ENCODE results near the gene ATP10D.

The ATP10D gene

GRCh38 chr4:47590325-47590724, 105.2 kb downstream of the ATP10D start:
- DNase-seq (ENCODE audit: low spot score), result no peak

GRCh38 chr4:47597696-47598095, 112.6 kb downstream of the ATP10D start:
- no peak for DNase-seq (ENCODE audit: low spot score)

DNA sequence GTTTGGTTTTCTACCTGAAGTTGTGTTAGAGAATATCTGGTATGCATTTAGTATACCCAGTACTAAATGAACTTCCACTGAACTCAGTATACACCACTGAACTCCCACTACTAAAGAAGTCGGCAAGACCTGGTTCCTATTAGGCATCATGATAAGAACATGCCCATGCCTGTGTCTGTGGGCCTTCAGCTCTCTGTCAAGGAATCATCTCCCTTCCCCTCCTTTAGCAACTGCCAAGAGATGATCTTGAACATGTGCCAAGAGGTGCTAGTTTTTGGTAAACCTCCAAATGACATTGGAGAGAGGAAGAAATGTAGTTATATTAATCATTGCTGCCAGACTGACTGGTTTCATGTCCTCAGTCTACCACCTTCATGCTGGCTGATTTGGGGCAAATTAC, 113.2 kb downstream of the ATP10D start:
- no peak for DNase-seq (ENCODE audit: low spot score)

- no peak for DNase-seq (ENCODE audit: low spot score)
These were observed 113.8 kb downstream of the ATP10D start for GRCh38 chr4:47598896-47599295.

GRCh38 chr4:47606482-47606881, 121.4 kb downstream of the ATP10D start:
- no peak for DNase-seq (ENCODE audit: low spot score)

DNA sequence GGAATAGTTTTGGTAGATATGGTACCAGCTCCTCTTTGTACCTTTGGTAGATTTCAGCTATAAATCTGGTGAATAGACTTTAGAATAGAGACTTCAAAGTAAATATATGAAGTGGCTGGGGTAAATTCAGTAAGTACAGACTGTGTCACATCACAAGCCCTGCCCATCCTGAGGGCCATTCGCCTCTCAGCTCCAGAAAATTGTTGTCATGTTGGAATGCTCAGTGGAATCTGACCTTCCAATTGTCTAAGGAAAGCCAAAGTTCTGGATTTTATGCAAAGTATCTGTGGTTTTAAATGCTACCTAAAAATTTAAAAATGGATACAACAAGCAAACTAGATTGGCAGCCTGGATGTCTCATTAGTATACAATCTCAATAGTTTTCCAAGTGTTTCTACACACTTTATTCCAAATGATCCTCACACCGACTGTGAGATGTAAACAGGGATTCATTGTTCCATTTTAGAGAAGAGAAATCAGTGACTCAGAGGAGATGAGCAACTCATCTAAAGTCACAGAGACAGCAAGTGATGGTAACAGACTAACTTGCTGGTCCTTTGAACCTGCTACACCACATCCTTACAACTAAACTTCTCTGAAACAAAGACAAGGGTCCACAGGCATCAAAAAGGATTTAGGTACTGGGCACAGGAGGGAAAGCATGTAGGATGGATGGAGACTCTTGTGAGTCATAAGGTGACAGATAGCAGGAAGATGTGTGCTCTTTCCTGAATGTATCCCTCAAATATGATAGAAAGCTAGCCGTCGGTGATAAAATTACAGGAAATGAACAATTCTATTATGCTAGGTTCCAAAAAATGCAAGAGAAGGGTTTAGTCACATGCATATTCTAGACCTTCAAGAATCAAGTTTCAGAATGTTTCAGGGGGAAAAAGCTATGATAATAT, 127.3 kb downstream of the ATP10D start:
- DNase-seq (ENCODE audit: low spot score), result no peak

DNA sequence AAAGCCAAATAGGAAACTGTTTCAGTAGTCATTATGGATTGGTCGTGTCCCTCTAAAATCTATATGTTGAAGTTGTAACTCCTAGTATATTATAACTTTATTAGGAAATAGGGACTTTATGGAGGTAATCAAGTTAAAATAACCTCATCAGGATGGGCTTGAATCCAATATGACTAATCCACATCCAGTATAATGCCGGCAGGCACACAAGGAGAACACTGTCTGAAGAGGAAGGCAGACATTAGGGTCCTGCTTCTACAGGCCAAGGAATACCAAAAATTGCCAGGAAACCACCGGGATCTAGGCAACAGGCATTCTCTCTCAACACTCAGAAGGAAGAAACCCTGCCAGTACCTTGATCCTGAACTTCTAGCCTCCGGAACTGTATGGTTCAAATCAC, 130.3 kb downstream of the ATP10D start:
- no peak for DNase-seq (ENCODE audit: low spot score)

- no peak for DNase-seq (ENCODE audit: low spot score)
These were observed 132.5 kb downstream of the ATP10D start for GRCh38 chr4:47617607-47618006.

GRCh38 chr4:47619691-47620090, 134.6 kb downstream of the ATP10D start:
- DNase-seq (ENCODE audit: low spot score), result no peak

DNA sequence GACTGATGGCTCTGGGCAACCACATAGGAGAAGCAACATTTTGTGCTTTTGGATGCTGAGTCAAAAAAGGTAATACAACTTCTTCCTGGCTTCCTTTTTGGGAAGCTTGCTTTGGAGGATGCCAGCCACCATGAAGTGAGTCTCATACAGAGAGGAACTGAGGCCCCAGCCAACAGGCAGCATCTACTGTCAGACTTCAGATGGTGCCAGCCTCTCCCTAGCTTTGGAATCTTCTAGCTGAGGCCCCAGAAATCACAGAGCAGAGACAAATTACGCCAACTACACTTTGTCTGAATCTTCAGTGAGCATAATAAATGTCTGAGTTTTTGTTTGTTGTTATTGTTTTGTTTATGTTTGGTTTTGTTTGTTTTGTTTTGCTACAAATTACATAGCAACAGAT, 136.1 kb downstream of the ATP10D start:
- no peak for DNase-seq (ENCODE audit: low spot score)

DNA sequence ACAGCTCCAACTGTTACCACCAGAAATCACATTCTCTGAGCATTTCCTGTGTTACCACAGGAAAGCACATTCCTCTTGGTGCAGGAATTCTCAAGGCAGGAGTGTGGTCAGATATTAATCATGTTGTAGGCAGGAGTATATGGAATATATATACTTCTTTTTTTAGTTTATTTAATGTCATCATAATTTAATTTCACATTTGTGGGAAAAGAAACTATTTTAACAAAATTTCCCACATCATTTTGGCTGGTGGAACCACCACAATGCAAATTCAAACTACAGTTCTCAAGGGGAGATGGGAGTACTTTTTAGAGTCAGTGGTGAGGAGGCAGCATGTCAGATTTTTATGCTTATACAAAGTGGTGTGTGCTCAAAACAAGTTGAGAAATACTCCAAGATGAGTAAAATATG, 139.0 kb downstream of the ATP10D start:
- DNase-seq (ENCODE audit: low spot score), result no peak

GRCh38 chr4:47631161-47631560, 146.1 kb downstream of the ATP10D start:
- DNase-seq (ENCODE audit: low spot score), result no peak

DNA sequence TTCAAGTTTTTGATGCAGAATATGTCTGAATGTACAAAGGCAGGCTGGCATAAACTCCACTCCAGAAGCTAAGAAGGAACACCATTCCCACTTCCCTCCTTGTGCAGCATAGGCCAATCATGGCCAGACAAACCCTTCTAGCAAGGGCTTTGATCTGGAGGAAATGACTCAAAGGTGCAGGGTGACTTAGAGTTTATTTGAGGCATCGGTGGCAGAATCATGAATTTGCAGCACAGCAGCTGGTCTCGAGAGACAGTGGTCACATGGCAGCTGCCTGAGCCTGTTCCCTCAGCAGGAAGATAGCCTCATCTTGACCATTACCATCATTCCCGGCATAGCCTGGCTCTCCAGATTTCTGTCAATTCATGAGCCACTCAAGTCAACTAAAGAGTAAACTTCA, 154.5 kb downstream of the ATP10D start:
- no peak for DNase-seq (ENCODE audit: low spot score)

DNA sequence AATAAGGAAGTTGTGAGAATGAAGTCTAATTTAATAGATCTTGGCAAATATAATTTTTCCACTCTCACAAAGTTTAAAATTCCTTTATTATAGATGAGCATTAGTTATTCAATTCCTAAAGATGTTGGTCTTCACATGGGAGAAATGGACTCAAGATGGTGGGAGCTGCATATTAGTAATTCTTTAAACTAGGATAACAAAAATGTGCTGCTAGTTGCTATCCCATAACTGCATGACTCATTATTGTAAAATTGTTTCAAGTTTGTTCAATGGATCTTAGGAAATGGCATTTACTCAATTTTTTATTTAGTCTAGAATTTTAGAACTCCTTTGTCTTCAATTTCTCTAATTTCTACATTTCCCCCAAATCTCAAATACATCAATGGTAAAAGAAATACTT, 155.8 kb downstream of the ATP10D start:
- no peak for DNase-seq (ENCODE audit: low spot score)

GRCh38 chr4:47641755-47642154, 156.7 kb downstream of the ATP10D start:
- no peak for DNase-seq (ENCODE audit: low spot score)

- no peak for DNase-seq (ENCODE audit: low spot score)
These were observed 157.2 kb downstream of the ATP10D start for GRCh38 chr4:47642191-47642830.
